Inflammatory macrophage (primary cell): ENCODE data around the gene CSMD2.

Source experiments
- DNase-seq, 2 donors: peaks; one replicate each; pipeline ENCODE4 v3.0.0-alpha.2; 2020 to 2022

Gene CSMD2

GRCh38 chr1:33850481-33850880, 314.5 kb downstream of the CSMD2 start:
- DNase-seq = no peak

GRCh38 chr1:33849211-33849610, 315.8 kb downstream of the CSMD2 start:
- no peak for DNase-seq

- no peak for DNase-seq
Measured at GRCh38 chr1:33848205-33848937, 316.7 kb downstream of the CSMD2 start.

GRCh38 chr1:33846861-33847260, 318.2 kb downstream of the CSMD2 start:
- no peak for DNase-seq

- no peak for DNase-seq
Measured at GRCh38 chr1:33844166-33844565, 320.9 kb downstream of the CSMD2 start.

- DNase-seq = no peak
Measured at GRCh38 chr1:33842348-33842747, 322.7 kb downstream of the CSMD2 start.

- DNase-seq = no peak
Measured at GRCh38 chr1:33841494-33841893, 323.5 kb downstream of the CSMD2 start.

- no peak for DNase-seq
Measured at GRCh38 chr1:33837635-33838034, 327.4 kb downstream of the CSMD2 start.

- no peak for DNase-seq
Measured at GRCh38 chr1:33836911-33837310, 328.1 kb downstream of the CSMD2 start.

- no peak for DNase-seq
Measured at GRCh38 chr1:33828654-33829053, 336.4 kb downstream of the CSMD2 start.

GRCh38 chr1:33828059-33828458, 337.0 kb downstream of the CSMD2 start:
- no peak for DNase-seq

GRCh38 chr1:33826711-33827110, 338.3 kb downstream of the CSMD2 start:
- DNase-seq = no peak

- no peak for DNase-seq
Measured at GRCh38 chr1:33826311-33826710, 338.7 kb downstream of the CSMD2 start.

- no peak for DNase-seq
Measured at GRCh38 chr1:33825506-33825905, 339.5 kb downstream of the CSMD2 start.

GRCh38 chr1:33824971-33825370, 340.1 kb downstream of the CSMD2 start:
- no peak for DNase-seq

GRCh38 chr1:33824321-33824720, 340.7 kb downstream of the CSMD2 start:
- DNase-seq = no peak

- no peak for DNase-seq
Measured at GRCh38 chr1:33823830-33824229, 341.2 kb downstream of the CSMD2 start.

GRCh38 chr1:33823401-33823800, 341.6 kb downstream of the CSMD2 start:
- DNase-seq = no peak

- DNase-seq = no peak
Measured at GRCh38 chr1:33822396-33822795, 342.6 kb downstream of the CSMD2 start.

- DNase-seq = no peak
Measured at GRCh38 chr1:33821291-33821690, 343.7 kb downstream of the CSMD2 start.

- no peak for DNase-seq
Measured at GRCh38 chr1:33820804-33821203, 344.2 kb downstream of the CSMD2 start.

GRCh38 chr1:33819913-33820311, 345.1 kb downstream of the CSMD2 start:
- no peak for DNase-seq

- no peak for DNase-seq
Measured at GRCh38 chr1:33819290-33819912, 345.6 kb downstream of the CSMD2 start.

- no peak for DNase-seq
Measured at GRCh38 chr1:33818071-33818470, 347.0 kb downstream of the CSMD2 start.

GRCh38 chr1:33815061-33815460, 350.0 kb downstream of the CSMD2 start:
- no peak for DNase-seq
